B cell (primary cell): ENCODE data around the gene ACAN. TPM values are rescaled to one million over a fixed set of nuclear protein-coding genes. Genes with fewer than 3 reads are reported as not detected.

Experiments
- ATAC-seq: fragments of 200-7000 bp; cut with Tn5 transposase; one replicate; pipeline ENCODE4 v1.10.0; 2021; ENCODE audit warnings: low read depth, mild to moderate bottlenecking, moderate number of reproducible peaks, moderate library complexity
- CTCF ChIA-PET: fragments of 350-600 bp; sonication (Branson Sonifier 250); formaldehyde crosslinking; loops from one replicate; lab custom pipeline; 2021; ENCODE audit warnings: antibody characterized with exemption, inconsistent platforms; lab: Charles Lee
- POLR2A ChIA-PET: fragments of 350-600 bp; sonication (Branson Sonifier 250); formaldehyde crosslinking; loops from one replicate; lab custom pipeline; 2021; ENCODE audit warnings: antibody characterized with exemption; lab: Charles Lee
- DNase-seq: peaks from one replicate; pipeline ENCODE4 v3.0.0; 2013
- H2AFZ ChIP-seq: 2 replicates; pipeline ENCODE4 v1.6.1; 2012; ENCODE audit warnings: mild to moderate bottlenecking, low read depth, low read length; ENCODE audit not compliant: insufficient read depth, poor library complexity, severe bottlenecking
- H3K27ac ChIP-seq, 2 donors: 1 replicate in 1 of 2; 2 replicates in 1 of 2; pipeline ENCODE4 v1.5.1; 2012 to 2013; ENCODE audit warnings: low read length in 2 of 2, mild to moderate bottlenecking in 2 of 2, moderate library complexity in 1 of 2
- H3K27me3 ChIP-seq, 4 experiments: fragments of 200-600 bp in 1 of 4; sonication (generic) in 1 of 4; replicated peaks in 1 of 4; 1 replicate in 2 of 4; 2 replicates in 2 of 4; pipeline versions ENCODE4 v1.6.1 to v1.7.0; 2013 to 2016; ENCODE audit warnings: low read length in 3 of 4, mild to moderate bottlenecking in 2 of 4, mixed read lengths in 1 of 4, moderate library complexity in 1 of 4; ENCODE audit not compliant: insufficient read depth in 4 of 4, control insufficient read depth in 3 of 4; ENCODE audit errors: control extremely low read depth in 1 of 4
- H3K36me3 ChIP-seq, 2 experiments: replicated peaks in 1 of 2; 1 replicate in 1 of 2; 2 replicates in 1 of 2; pipeline versions ENCODE4 v1.6.1 to v1.7.1; 2013; ENCODE audit warnings: low read length in 1 of 2; ENCODE audit not compliant: insufficient read depth in 2 of 2, control insufficient read depth in 1 of 2; ENCODE audit errors: control extremely low read depth in 1 of 2, extremely low read depth in 1 of 2
- H3K4me1 ChIP-seq, 2 donors: fragments of 200-600 bp in 1 of 2; sonication (generic) in 1 of 2; 1 replicate in 1 of 2; 2 replicates in 1 of 2; pipeline versions ENCODE4 v1.5.1 to v1.6.1; 2013 to 2017; ENCODE audit warnings: low read length in 2 of 2; ENCODE audit not compliant: control insufficient read depth in 2 of 2, insufficient read depth in 2 of 2
- H3K4me2 ChIP-seq: replicated peaks from 2 replicates; pipeline ENCODE3; 2012; ENCODE audit warnings: mild to moderate bottlenecking, low read depth, low read length; ENCODE audit not compliant: poor library complexity, severe bottlenecking
- H3K4me3 ChIP-seq, 5 experiments: fragments of 200-600 bp in 1 of 5; sonication (generic) in 1 of 5; 1 replicate in 3 of 5; 2 replicates in 2 of 5; pipeline versions ENCODE4 v1.5.1 to v1.7.0; 2011 to 2016; ENCODE audit warnings: low read length in 4 of 5, mild to moderate bottlenecking in 4 of 5, low read depth in 2 of 5, control low read depth in 1 of 5, moderate library complexity in 1 of 5; ENCODE audit not compliant: insufficient read depth in 1 of 5; ENCODE audit errors: control extremely low read depth in 1 of 5, extremely low read depth in 1 of 5
- H3K79me2 ChIP-seq: fragments of 200-600 bp; sonication (generic); one replicate; pipeline ENCODE4 v1.6.0; 2016; ENCODE audit warnings: low read length; ENCODE audit not compliant: control insufficient read depth, insufficient read depth
- H3K9ac ChIP-seq: fragments of 200-600 bp; sonication (generic); 2 replicates; pipeline ENCODE4 v1.6.1; 2017; ENCODE audit warnings: mild to moderate bottlenecking, low read length, moderate library complexity
- H3K9me3 ChIP-seq, 3 donors: one replicate each; pipeline versions ENCODE4 v1.6.1 to v1.7.1; 2013; ENCODE audit warnings: low read length in 2 of 3; ENCODE audit not compliant: control insufficient read depth in 2 of 3, insufficient read depth in 1 of 3; ENCODE audit errors: control extremely low read depth in 1 of 3
- H4K20me1 ChIP-seq: 2 replicates; pipeline ENCODE4 v1.6.0; 2012; ENCODE audit warnings: mild to moderate bottlenecking, low read length; ENCODE audit not compliant: insufficient read depth, control insufficient read depth, poor library complexity, severe bottlenecking
- H3K27ac Mint-ChIP-seq: one replicate; pipeline ENCODE4 v1.8.0; 2021; ENCODE audit warnings: mixed read lengths
- H3K27me3 Mint-ChIP-seq: one replicate; pipeline ENCODE4 v1.8.0; 2021; ENCODE audit warnings: mixed read lengths
- H3K4me1 Mint-ChIP-seq: one replicate; pipeline ENCODE4 v1.8.0; 2021; ENCODE audit warnings: mixed read lengths
- H3K4me3 Mint-ChIP-seq: one replicate; pipeline ENCODE4 v1.8.0; 2021; ENCODE audit warnings: mixed read lengths
- H3K9me3 Mint-ChIP-seq: one replicate; pipeline ENCODE4 v1.8.0; 2022; ENCODE audit warnings: mixed read lengths; ENCODE audit not compliant: insufficient read depth
- CTCF ChIP-seq: fragments of 200-600 bp; IDR thresholded peaks from one replicate; pipeline ENCODE4 v1.8.0; 2022; ENCODE audit warnings: antibody characterized with exemption, mild to moderate bottlenecking
- EZH2 ChIP-seq: IDR thresholded peaks from 2 replicates; pipeline ENCODE4 v1.6.1; 2012; ENCODE audit warnings: borderline replicate concordance, low read depth, mild to moderate bottlenecking, moderate library complexity, low read length; ENCODE audit not compliant: insufficient read depth, poor library complexity, severe bottlenecking
- WGBS: methylation state at CpG from one replicate; pipeline ENCODE4 v1.1.5; 2013; ENCODE audit warnings: missing lambda C conversion rate; ENCODE audit not compliant: insufficient coverage; 5-methylcytosine and 5-hydroxymethylcytosine counted together
- intact Hi-C: fragments of 100-400 bp; cut with micrococcal nuclease; formaldehyde crosslinking; loops from one replicate; pipeline ENCODE4 v1.10.0; 2022
- polyA plus RNA-seq: library from polyadenylated mRNA; depleted of rRNA; stranded (reverse); fragments of >200 nt; gene quantifications from 2 replicates; pipeline ENCODE4 v1.2.3, GENCODE V29; 2012
- total RNA-seq, 2 donors: library from RNA; stranded (reverse); fragments of 120-200 nt in 1 of 2; gene quantifications; 1 replicate in 1 of 2; 2 replicates in 1 of 2; pipeline versions ENCODE4 v1.2.3 to v1.2.4, GENCODE V29; 2013 to 2022

The ACAN gene
- total and polyA plus RNA-seq, 2 donors (not counting 1 experiment from before 2014, with no cell fraction given): 0.01 TPM; not detected in 1

GRCh38 chr15:88802250-88802990 is 816 bp upstream of the ACAN start:
- H3K27ac Mint-ChIP-seq: no peak overlapping the region
- TF ChIP-seq EZH2 (no peak), CTCF (no peak)
- no peaks in the 10 kb centered on the region for H3K9me3 ChIP-seq
- DNase-seq: no peak
- H3K36me3 ChIP-seq: no peaks in the 10 kb centered on the region
- peaks cover 10 to 20% of the 10 kb centered on the region in 2 donors for H3K4me1 ChIP-seq
- peak overlapping the region; percentile 84 for H3K4me3 Mint-ChIP-seq
- no peaks in the 10 kb centered on the region for H3K9me3 Mint-ChIP-seq
- H3K4me1 Mint-ChIP-seq: peaks cover 15% of the 10 kb centered on the region
- ChIA-PET CTCF (no interaction called here), POLR2A (no interaction called here)
- WGBS: 6% methylated on average over 18 of the region's 20 CpGs
- no peak for ATAC-seq
- no peak overlapping the region for H3K27ac ChIP-seq
- no peaks in the 10 kb centered on the region for H3K79me2 ChIP-seq
- no peaks in the 10 kb centered on the region for H4K20me1 ChIP-seq
- H3K9ac ChIP-seq: peak overlapping the region; percentile 32
- H3K27me3 Mint-ChIP-seq: peaks cover 64% of the 10 kb centered on the region
- no peak overlapping the region for H2AFZ ChIP-seq
- intact Hi-C loops: no loop called here
- H3K27me3 ChIP-seq: peaks cover 0 to 58% (median 25%) of the 10 kb centered on the region in 4 experiments
- peak overlapping the region in 2 of 5 experiments; percentile 21 to 24 for H3K4me3 ChIP-seq
- H3K4me2 ChIP-seq: peak overlapping the region; percentile 66

- Histone ChIP-seq H3K4me2 (peak overlapping the region; percentile 66), H3K36me3 (no peaks in the 10 kb centered on the region), H3K79me2 (no peaks in the 10 kb centered on the region), H3K27ac (no peak overlapping the region), H3K9ac (peak overlapping the region; percentile 32), H3K27me3 (peaks cover 0 to 58% (median 24%) of the 10 kb centered on the region in 4 experiments), H3K9me3 (no peaks in the 10 kb centered on the region), H3K4me1 (peaks cover 10 to 20% of the 10 kb centered on the region in 2 donors), H3K4me3 (peak overlapping the region in 2 of 5 experiments; percentile 21 to 24), H2AFZ (no peak overlapping the region), H4K20me1 (no peaks in the 10 kb centered on the region)
- H3K4me1 Mint-ChIP-seq: peaks cover 15% of the 10 kb centered on the region
- POLR2A ChIA-PET: no interaction called here
- intact Hi-C loops: no loop called here
- 2% methylated on average over 26 of the region's 28 CpGs for WGBS
- ATAC-seq: no peak
- no peaks in the 10 kb centered on the region for H3K9me3 Mint-ChIP-seq
- peak; percentile 8 for DNase-seq
- TF ChIP-seq CTCF: no peak
- peak overlapping the region; percentile 84 for H3K4me3 Mint-ChIP-seq
- H3K27ac Mint-ChIP-seq: no peak overlapping the region
- CTCF ChIA-PET: no interaction called here
- peaks cover 64% of the 10 kb centered on the region for H3K27me3 Mint-ChIP-seq
Observed at GRCh38 chr15:88802991-88803240, 320 bp upstream of the ACAN start.
